Fibroblast of lung (primary cell): Measurements from ENCODE around the gene PDE5A.

Source experiments
- CTCF ChIP-seq, 2 donors: IDR thresholded peaks in 1 of 2; conservative IDR thresholded peaks in 1 of 2; 1 replicate in 1 of 2; 2 replicates in 1 of 2; pipeline ENCODE4 v1.5.1; 2011 to 2012; ENCODE audit warnings: low read length in 2 of 2, control low read depth in 1 of 2, inconsistent platforms in 1 of 2, low read depth in 1 of 2, mild to moderate bottlenecking in 1 of 2
- EZH2 ChIP-seq: IDR thresholded peaks from 2 replicates; pipeline ENCODE4 v1.5.1; 2012; ENCODE audit warnings: low read length, control low read depth, mild to moderate bottlenecking; ENCODE audit errors: missing control alignments

GRCh38 chr4:119580293-119580692 lies 48.3 kb downstream of the PDE5A start:
- TF ChIP-seq CTCF (conservative IDR thresholded peaks at IDR 0.05 in 1 of 2, IDR thresholded peaks at IDR 0.05 in 1 of 2; ENCODE audit: low read depth in 1 of 2, low read length in 2 of 2) (no peak), EZH2 (no peak)
